ENCODE results near the gene AMY2A. TPM values are rescaled to one million over a fixed set of nuclear protein-coding genes. Genes with fewer than 3 reads are reported as not detected.

AMY2A gene
- not detected in 2 replicates for total RNA-seq

DNA sequence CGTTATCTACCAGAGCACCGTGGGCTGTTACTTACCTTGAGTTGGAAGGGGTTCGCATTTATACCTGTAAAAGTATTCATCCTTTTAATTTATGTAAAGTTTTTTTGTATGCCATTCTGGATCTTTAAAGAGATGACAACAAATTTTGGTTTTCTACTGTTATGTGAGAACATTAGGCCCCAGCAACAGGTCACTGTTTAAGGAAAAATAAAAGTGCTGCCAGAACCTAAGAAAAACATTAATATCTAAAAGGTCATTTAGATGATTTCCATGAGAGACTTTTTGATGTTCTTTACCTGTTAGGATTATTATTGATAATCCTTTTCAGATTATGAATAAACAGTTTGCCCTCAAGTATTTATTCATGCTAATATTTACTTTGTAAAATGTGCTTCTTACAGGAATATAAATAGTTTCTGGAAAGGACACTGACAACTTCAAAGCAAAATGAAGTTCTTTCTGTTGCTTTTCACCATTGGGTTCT lies at the start of gene AMY2A:
AMY2A (plus strand) TSS at position 434 of the 484 bp plus-strand sequence; CDS start at position 448, 14 bp downstream.

DNA sequence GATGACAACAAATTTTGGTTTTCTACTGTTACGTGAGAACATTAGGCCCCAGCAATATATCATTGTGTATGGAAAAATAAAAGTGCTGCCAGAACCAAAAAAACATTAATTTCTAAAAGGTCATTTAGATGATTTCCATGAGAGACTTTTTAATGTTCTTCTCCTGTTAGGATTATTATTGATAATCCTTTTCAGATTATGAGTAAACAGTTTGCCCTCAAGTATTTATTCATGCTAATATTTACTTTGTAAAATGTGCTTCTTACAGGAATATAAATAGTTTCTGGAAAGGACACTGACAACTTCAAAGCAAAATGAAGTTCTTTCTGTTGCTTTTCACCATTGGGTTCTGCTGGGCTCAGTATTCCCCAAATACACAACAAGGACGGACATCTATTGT lies 45.9 kb upstream of the AMY2A start, which contains the start of gene AMY2B:
AMY2B (plus strand) TSS at position 301 of the 400 bp plus-strand sequence; CDS start at position 315, 14 bp downstream.

DNA sequence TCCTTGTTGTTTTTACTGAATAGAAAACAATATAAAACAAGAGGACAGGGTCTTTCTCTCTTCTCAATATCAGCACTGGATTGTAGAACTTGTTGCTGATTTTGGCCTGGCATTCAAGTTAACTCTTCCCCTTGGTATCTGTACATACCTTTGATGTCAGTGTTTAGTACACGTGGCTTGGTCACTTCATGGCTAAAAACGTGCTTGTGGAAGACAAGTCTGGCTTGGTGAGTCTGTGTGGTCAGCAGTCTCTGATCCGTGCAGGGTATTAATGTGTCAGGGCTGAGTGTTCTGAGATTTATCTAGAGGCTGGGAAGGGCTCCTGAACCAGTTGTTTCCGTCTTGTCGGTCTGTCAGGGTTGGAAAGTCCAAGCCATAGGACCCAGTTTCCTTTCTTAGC lies 38.2 kb downstream of the AMY2A start, which contains the start of gene AMY1A:
AMY1A (plus strand) TSS at position 301 of the 400 bp plus-strand sequence. CDS start 571 bp downstream, outside the sequence.

Other genes with a start within 250 kb of the AMY2A start
- gene RNPC3, start 91.7 kb upstream of the AMY2A start, total RNA-seq = 2.4 and 5.4 TPM in 2 replicates
- 2.1 and 2.7 TPM in 2 replicates for gene AMY2B, start 45.8 kb upstream of the AMY2A start, total RNA-seq
- gene AMY1A, start 38.3 kb downstream of the AMY2A start, total RNA-seq = not detected in 2 replicates
- not detected in 2 replicates for gene AMY1B, start 78.8 kb downstream of the AMY2A start, total RNA-seq
- 0.07 TPM in 1 of 2 replicates, not detected in the other for gene AMY1C, start 132.5 kb downstream of the AMY2A start, total RNA-seq